RWPE1 (cell line): ENCODE results near the gene RPL12.
A peak's percentile ranks its signal among the peaks of the same experiment; 100 is the strongest.

Experiments
- CTCF ChIA-PET: fragments of 350-600 bp; sonication (Branson Sonifier 250); formaldehyde crosslinking; extraction: SDS; loops from one replicate; lab custom pipeline; 2021; lab: Yijun Ruan, JAX
- POLR2A ChIA-PET: fragments of 400-600 bp; formaldehyde crosslinking; extraction: SDS; loops from one replicate; lab custom pipeline; 2020; ENCODE audit warnings: antibody characterized with exemption; ENCODE audit not compliant: low non-redundant PET; lab: Yijun Ruan, JAX
- DNase-seq: peaks from one replicate; pipeline ENCODE4 v3.0.0; 2012; ENCODE audit warnings: low spot score
- H3K27ac ChIP-seq: fragments of 450-650 bp; 2 replicates; pipeline ENCODE4 v1.5.1; 2017
- CTCF ChIP-seq: fragments of 450-650 bp; conservative IDR thresholded peaks from 2 replicates; pipeline ENCODE4 v1.5.1; 2017; ENCODE audit warnings: low read depth, mild to moderate bottlenecking

Gene RPL12

DNA sequence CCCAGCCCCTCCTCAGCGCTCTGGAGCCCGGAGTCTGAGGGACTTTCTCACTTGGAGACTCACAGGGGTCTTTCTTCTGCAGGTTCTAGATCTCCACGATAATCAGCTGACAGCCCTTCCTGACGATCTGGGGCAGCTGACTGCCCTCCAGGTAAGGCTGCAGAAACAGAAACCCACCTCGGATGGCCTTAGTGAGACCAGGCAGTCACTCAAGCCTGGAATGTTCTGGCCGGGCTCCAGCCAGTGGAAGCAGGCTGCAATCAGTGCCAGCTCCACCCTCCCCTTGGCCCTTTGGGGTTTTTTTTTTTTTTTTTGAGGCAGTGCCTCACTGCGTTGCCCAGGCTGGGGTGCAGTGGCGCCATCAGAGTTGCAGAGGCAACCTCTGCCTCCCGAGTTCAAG, 7.7 kb upstream of the RPL12 start:
- H3K27ac ChIP-seq, result peak overlapping the region; percentile 8
- no peak for TF ChIP-seq CTCF
- CTCF ChIA-PET, result interaction anchor here (0.6 kb wide), 1 partner anchor 139 kb away, joined by 3 read pairs; no protein-coding TSS in a partner anchor
- DNase-seq, result no peak
- POLR2A ChIA-PET, result no interaction called here

DNA sequence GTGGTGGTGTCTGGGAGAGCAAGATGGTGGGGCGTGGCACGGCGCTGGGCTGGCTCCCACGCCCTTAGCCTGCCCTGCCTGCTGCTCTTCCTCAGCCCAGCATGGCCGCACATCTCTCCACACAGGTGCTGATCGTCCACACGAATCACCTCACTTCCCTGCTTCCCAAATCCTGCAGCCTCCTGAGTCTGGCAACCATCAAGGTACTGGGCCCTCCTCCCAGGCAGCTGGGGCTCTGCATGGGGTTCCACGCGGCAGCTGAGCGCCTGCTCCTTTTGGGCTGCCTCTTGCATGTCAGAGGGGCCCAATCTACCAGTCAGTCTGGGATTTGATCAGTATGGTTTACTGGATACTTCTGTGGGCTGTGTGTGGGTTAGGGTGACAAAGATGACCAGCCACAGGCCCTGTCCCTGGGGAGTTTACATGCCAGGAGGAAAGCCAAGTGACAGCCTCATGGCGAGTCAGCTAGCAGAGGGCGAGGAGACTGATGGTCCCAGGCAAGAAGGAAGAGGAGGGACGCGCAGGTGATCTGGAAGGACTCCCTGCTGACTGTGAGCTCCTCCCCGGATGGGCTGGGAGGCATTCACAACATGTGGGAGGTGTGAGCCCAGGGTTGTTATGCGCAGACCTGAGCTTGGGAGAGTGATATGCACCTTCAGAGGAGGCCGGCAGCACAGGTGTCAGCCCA, 6.1 kb upstream of the RPL12 start:
- POLR2A ChIA-PET, result no interaction called here
- peak overlapping the region; percentile 44 for H3K27ac ChIP-seq
- DNase-seq, result no peak
- no peak for TF ChIP-seq CTCF
- CTCF ChIA-PET, result interaction anchor here (0.7 kb wide), 1 partner anchor 17 kb away, joined by 4 read pairs; no protein-coding TSS in a partner anchor

DNA sequence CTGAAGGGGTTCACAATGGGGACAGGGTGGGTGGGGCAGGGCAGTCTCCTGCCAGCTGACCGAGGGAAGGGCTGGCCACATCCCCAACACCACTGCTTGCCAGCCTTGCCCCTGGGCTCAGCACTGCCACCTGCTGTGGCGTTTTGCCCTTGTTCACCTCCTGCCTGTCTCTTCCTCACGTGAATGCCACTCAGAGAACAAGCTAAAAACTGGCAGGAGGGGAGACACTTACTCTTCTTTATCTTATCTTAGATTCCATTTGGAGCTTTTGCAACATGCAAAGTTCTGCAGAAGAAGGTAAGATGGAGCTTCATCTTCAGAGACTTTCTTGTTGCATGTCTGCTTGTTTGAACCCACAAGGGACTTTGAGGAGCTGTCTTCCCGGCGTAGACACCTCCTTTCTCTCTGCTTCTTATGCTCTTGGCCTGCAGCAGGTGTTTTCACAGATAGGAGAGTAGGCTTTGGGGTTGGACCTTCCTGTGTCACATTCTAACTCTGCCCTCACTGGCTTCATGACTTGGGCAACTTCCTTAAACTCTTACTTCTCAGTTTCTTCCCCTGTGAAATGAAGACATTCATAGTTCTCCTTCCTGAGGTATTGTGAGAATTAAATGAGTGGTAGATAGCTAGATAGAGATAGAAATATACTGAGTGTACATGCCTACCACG, 4.3 kb upstream of the RPL12 start:
- no peak for TF ChIP-seq CTCF
- CTCF ChIA-PET, result interaction anchor here (0.6 to 1.0 kb wide), 7 partner anchors 24 to 863 kb away, joined by 3 to 7 read pairs (median 4); no protein-coding TSS in a partner anchor
- H3K27ac ChIP-seq, result no peak overlapping the region
- POLR2A ChIA-PET, result interaction anchor here (0.6 kb wide), 1 partner anchor 58 kb away, joined by 6 read pairs; no protein-coding TSS in a partner anchor
- DNase-seq, result no peak

DNA sequence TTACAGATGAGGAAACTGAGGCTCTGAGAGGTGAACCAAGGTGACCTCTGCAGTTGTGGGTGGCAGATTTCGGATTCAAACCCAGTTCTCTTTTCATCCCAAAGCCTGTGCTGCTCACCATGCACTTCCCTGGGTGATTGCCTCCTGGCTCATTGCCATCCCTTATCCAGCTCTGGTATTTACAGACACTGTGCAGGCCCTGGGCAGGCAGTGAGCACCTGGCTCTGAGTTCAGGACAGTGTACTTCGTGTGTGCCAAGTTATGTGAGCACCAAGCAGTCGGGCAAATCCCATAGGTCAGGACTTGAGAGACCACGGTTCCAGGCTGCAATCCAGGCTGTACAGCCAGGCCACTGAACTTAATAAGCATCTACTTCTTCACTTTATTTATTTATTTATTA, 1.5 kb upstream of the RPL12 start:
- CTCF ChIA-PET, result interaction anchor here (0.9 to 1.3 kb wide), 2 partner anchors 56 to 128 kb away, joined by 3 read pairs; partner anchors contain the start of gene SLC2A8
- TF ChIP-seq CTCF, result no peak
- peak overlapping the region; percentile 93 for H3K27ac ChIP-seq
- POLR2A ChIA-PET, result no interaction called here
- DNase-seq, result no peak

- DNase-seq, result peak; percentile 88
- H3K27ac ChIP-seq, result peak overlapping the region; percentile 93
- no peak for TF ChIP-seq CTCF
- ChIA-PET POLR2A (interaction anchor here (0.7 to 1.1 kb wide), 3 partner anchors 8 to 55 kb away, joined by 3 to 8 read pairs (median 4); partner anchors contain the start of gene SLC2A8), CTCF (interaction anchor here (0.9 to 1.3 kb wide), 2 partner anchors 55 to 129 kb away, joined by 3 read pairs; partner anchors contain the start of gene SLC2A8)
These were observed 851 bp upstream of the RPL12 start for GRCh38 chr9:127451858-127452656.

DNA sequence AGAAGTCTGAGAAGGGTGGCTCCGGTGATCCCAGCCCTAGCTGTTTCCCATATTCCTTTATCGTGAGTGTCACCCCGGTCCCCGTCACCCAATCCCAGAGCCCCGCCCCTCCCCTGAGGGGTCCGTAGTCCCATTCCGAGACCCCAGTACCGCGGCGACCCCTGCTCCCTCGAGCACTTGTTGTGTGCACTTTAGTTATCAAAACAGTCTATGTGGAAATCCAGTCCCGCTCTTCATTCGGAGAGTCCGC, 327 bp upstream of the RPL12 start:
- peak overlapping the region; percentile 93 for H3K27ac ChIP-seq
- no peak for TF ChIP-seq CTCF
- DNase-seq, result no peak
- ChIA-PET CTCF (no interaction called here), POLR2A (interaction anchor here (0.7 to 1.2 kb wide), 3 partner anchors 35 to 227 kb away, joined by 3 to 4 read pairs (median 3); partner anchors contain the start of gene SLC2A8)
